Mucosa of gallbladder (tissue), 1 donor: ENCODE measurements around the gene WDR91. TPM values are rescaled to one million over a fixed set of nuclear protein-coding genes. Genes with fewer than 3 reads are reported as not detected.
A peak's percentile ranks its signal among the peaks of the same experiment; 100 is the strongest.

Source experiments
- DNase-seq: peaks from one replicate; pipeline ENCODE4 v3.0.0-alpha.2; 2020; ENCODE audit warnings: low spot score
- total RNA-seq: library from RNA; stranded (reverse); gene quantifications from one replicate; pipeline ENCODE4 v1.2.1, GENCODE V29; 2021
- donor health status: DM: no; HTN: no; CAD: no.

WDR91 gene
- 18.6 TPM for total RNA-seq

- peak; percentile 97 for DNase-seq
Observed at GRCh38 chr7:135211179-135211945, at the start of gene WDR91. Gene WDR91, minus strand, starts transcription at chr7:135211526. Its CDS starts 24 bp downstream, at chr7:135211502.

- no peak for DNase-seq
Observed at GRCh38 chr7:135260470-135260869, 49.1 kb upstream of the WDR91 start.

- DNase-seq: no peak
Observed at GRCh38 chr7:135259702-135260101, 48.4 kb upstream of the WDR91 start.

GRCh38 chr7:135258585-135258984 is 47.3 kb upstream of the WDR91 start:
- no peak for DNase-seq

- no peak for DNase-seq
Observed at GRCh38 chr7:135257790-135258189, 46.5 kb upstream of the WDR91 start.

GRCh38 chr7:135253851-135254771 is 42.8 kb upstream of the WDR91 start:
- peak; percentile 41 for DNase-seq

- no peak for DNase-seq
Observed at GRCh38 chr7:135251496-135252391, 40.4 kb upstream of the WDR91 start.

GRCh38 chr7:135248546-135248945 is 37.2 kb upstream of the WDR91 start:
- no peak for DNase-seq

GRCh38 chr7:135247746-135248471 is 36.6 kb upstream of the WDR91 start:
- DNase-seq: no peak

GRCh38 chr7:135246191-135246825 is 35.0 kb upstream of the WDR91 start:
- no peak for DNase-seq

GRCh38 chr7:135245226-135246190 is 34.2 kb upstream of the WDR91 start:
- no peak for DNase-seq

GRCh38 chr7:135242096-135242684 is 30.9 kb upstream of the WDR91 start:
- no peak for DNase-seq

GRCh38 chr7:135240441-135240840 is 29.1 kb upstream of the WDR91 start:
- no peak for DNase-seq

GRCh38 chr7:135239263-135239662 is 27.9 kb upstream of the WDR91 start:
- DNase-seq: no peak

- DNase-seq: no peak
Observed at GRCh38 chr7:135238112-135238744, 26.9 kb upstream of the WDR91 start.

- no peak for DNase-seq
Observed at GRCh38 chr7:135236727-135237126, 25.4 kb upstream of the WDR91 start.

GRCh38 chr7:135235841-135236240 is 24.5 kb upstream of the WDR91 start:
- DNase-seq: no peak

GRCh38 chr7:135234727-135235126 is 23.4 kb upstream of the WDR91 start:
- DNase-seq: no peak
